RCC 7860 (cell line): ENCODE results near the gene ANKRD60.

ENCODE experiments used
- DNase-seq: peaks from one replicate; pipeline ENCODE4 v3.0.0-alpha.2; 2015; ENCODE audit warnings: low spot score
- FAIRE-seq: peaks from 2 replicates; lab custom pipeline; 2012; peaks lifted over from hg19 to GRCh38; lab: Jason Lieb, UNC

ANKRD60 gene

GRCh38 chr20:58224974-58225373, 3.5 kb downstream of the ANKRD60 start:
- no peak for DNase-seq
- FAIRE-seq = no peak

GRCh38 chr20:58224097-58224496, 4.4 kb downstream of the ANKRD60 start:
- no peak for FAIRE-seq
- peak; percentile 25 for DNase-seq

GRCh38 chr20:58223358-58223941, 5.0 kb downstream of the ANKRD60 start:
- FAIRE-seq = no peak
- no peak for DNase-seq

GRCh38 chr20:58222446-58222845, 6.0 kb downstream of the ANKRD60 start:
- FAIRE-seq = no peak

GRCh38 chr20:58219342-58219700, 9.1 kb downstream of the ANKRD60 start:
- peak; percentile 31 for DNase-seq
- no peak for FAIRE-seq

More at GRCh38 chr20:58222446-58222845, 6.0 kb downstream of the ANKRD60 start:
- no peak for DNase-seq

- no peak for DNase-seq
- no peak for FAIRE-seq
Observed at GRCh38 chr20:58218665-58219341, 9.7 kb downstream of the ANKRD60 start.

GRCh38 chr20:58216334-58216733, 12.1 kb downstream of the ANKRD60 start:
- no peak for DNase-seq
- no peak for FAIRE-seq

GRCh38 chr20:58215116-58215515, 13.3 kb downstream of the ANKRD60 start:
- DNase-seq (no peak), FAIRE-seq (no peak)

- DNase-seq = no peak
- no peak for FAIRE-seq
Observed at GRCh38 chr20:58214310-58214709, 14.1 kb downstream of the ANKRD60 start.

GRCh38 chr20:58213716-58214115, 14.7 kb downstream of the ANKRD60 start:
- no peak for FAIRE-seq
- DNase-seq = no peak

- FAIRE-seq (no peak), DNase-seq (no peak)
Observed at GRCh38 chr20:58213121-58213520, 15.3 kb downstream of the ANKRD60 start.

- DNase-seq (no peak), FAIRE-seq (no peak)
Observed at GRCh38 chr20:58212636-58213035, 15.8 kb downstream of the ANKRD60 start.

- DNase-seq = no peak
- FAIRE-seq = no peak
Observed at GRCh38 chr20:58210398-58210747, 18.1 kb downstream of the ANKRD60 start.

- peak; percentile 60 for DNase-seq
- FAIRE-seq = no peak
Observed at GRCh38 chr20:58209652-58210397, 18.6 kb downstream of the ANKRD60 start.

- DNase-seq (no peak), FAIRE-seq (no peak)
Observed at GRCh38 chr20:58208944-58209343, 19.5 kb downstream of the ANKRD60 start.

- DNase-seq (no peak), FAIRE-seq (no peak)
Observed at GRCh38 chr20:58205850-58206249, 22.6 kb downstream of the ANKRD60 start.

- DNase-seq (peak; percentile 51), FAIRE-seq (no peak)
Observed at GRCh38 chr20:58202044-58202443, 26.4 kb downstream of the ANKRD60 start.

GRCh38 chr20:58201616-58202015, 26.8 kb downstream of the ANKRD60 start:
- FAIRE-seq (no peak), DNase-seq (no peak)

- FAIRE-seq = no peak
- DNase-seq = no peak
Observed at GRCh38 chr20:58199469-58199868, 29.0 kb downstream of the ANKRD60 start.

- no peak for DNase-seq
- no peak for FAIRE-seq
Observed at GRCh38 chr20:58198901-58199355, 29.5 kb downstream of the ANKRD60 start.

GRCh38 chr20:58198384-58198783, 30.1 kb downstream of the ANKRD60 start:
- DNase-seq = no peak
- FAIRE-seq = no peak

GRCh38 chr20:58197185-58197469, 31.3 kb downstream of the ANKRD60 start:
- DNase-seq = no peak
- FAIRE-seq = no peak
